Measurements from ENCODE around the gene SCNN1G. TPM values are rescaled to one million over a fixed set of nuclear protein-coding genes. Genes with fewer than 3 reads are reported as not detected.

The SCNN1G gene
- total and polyA plus RNA-seq, 12 donors = 0.03 to 0.30 (median 0.09) TPM; not detected in 8

- intact Hi-C loops (cut with DNase I) = no loop called here
- Histone ChIP-seq H3K4me1 (no peaks in the 10 kb centered on the region), H3K4me3 (no peak overlapping the region), H3K36me3 (no peaks in the 10 kb centered on the region), H3K27me3 (peaks cover 0 to 15% (median 0%) of the 10 kb centered on the region in 7 donors), H3K27ac (no peak overlapping the region), H3K9me3 (no peaks in the 10 kb centered on the region)
- 94 to 96% methylated on average over 6 of the region's 6 CpGs for WGBS, 2 donors
- ATAC-seq = no peak
- DNase-seq = no peak
- TF ChIP-seq CTCF (IDR thresholded peaks at IDR 0.05) = no peak
Measured at GRCh38 chr16:23158114-23158513, 24.4 kb upstream of the SCNN1G start.

GRCh38 chr16:23160082-23160481 is 22.5 kb upstream of the SCNN1G start:
- no peak for TF ChIP-seq CTCF (IDR thresholded peaks at IDR 0.05)
- DNase-seq (no peak), ATAC-seq (no peak)
- peaks cover 0 to 11% (median 0%) of the 10 kb centered on the region in 7 donors for H3K27me3 ChIP-seq
- H3K27ac ChIP-seq = no peak overlapping the region
- intact Hi-C loops (cut with DNase I) = no loop called here
- H3K9me3 ChIP-seq = peaks cover 0 to 4% (median 0%) of the 10 kb centered on the region in 11 donors
- no peak overlapping the region for H3K4me3 ChIP-seq
- H3K4me1 ChIP-seq = no peaks in the 10 kb centered on the region
- 62 to 65% methylated on average over 4 of the region's 4 CpGs for WGBS, 2 donors
- H3K36me3 ChIP-seq = no peaks in the 10 kb centered on the region

- H3K4me3 ChIP-seq = no peak overlapping the region
- no peak overlapping the region for H3K27ac ChIP-seq
- no peaks in the 10 kb centered on the region for H3K36me3 ChIP-seq
- peaks cover 0 to 9% (median 0%) of the 10 kb centered on the region in 11 donors for H3K9me3 ChIP-seq
- intact Hi-C loops (cut with DNase I) = no loop called here
- 79 to 80% methylated on average over 3 of the region's 3 CpGs for WGBS, 2 donors
- no peaks in the 10 kb centered on the region for H3K4me1 ChIP-seq
- no peak for DNase-seq
- peaks cover 0 to 7% (median 0%) of the 10 kb centered on the region in 7 donors for H3K27me3 ChIP-seq
- no peak for ATAC-seq
- TF ChIP-seq CTCF (IDR thresholded peaks at IDR 0.05) = no peak
Measured at GRCh38 chr16:23160574-23160973, 22.0 kb upstream of the SCNN1G start.

GRCh38 chr16:23163921-23164320 is 18.6 kb upstream of the SCNN1G start:
- H3K36me3 ChIP-seq = no peaks in the 10 kb centered on the region
- intact Hi-C loops (cut with DNase I) = no loop called here
- H3K27ac ChIP-seq = no peak overlapping the region
- no peak overlapping the region for H3K4me3 ChIP-seq
- no peaks in the 10 kb centered on the region for H3K4me1 ChIP-seq
- H3K27me3 ChIP-seq = peaks cover 0 to 17% (median 6%) of the 10 kb centered on the region in 7 donors
- peaks cover 0 to 12% (median 0%) of the 10 kb centered on the region in 11 donors for H3K9me3 ChIP-seq
- TF ChIP-seq CTCF (IDR thresholded peaks at IDR 0.05) = no peak
- WGBS, 2 donors = 88 to 90% methylated on average over 2 of the region's 2 CpGs
- no peak for ATAC-seq
- no peak for DNase-seq
